ENCODE results near the gene RAB40C.

DNA sequence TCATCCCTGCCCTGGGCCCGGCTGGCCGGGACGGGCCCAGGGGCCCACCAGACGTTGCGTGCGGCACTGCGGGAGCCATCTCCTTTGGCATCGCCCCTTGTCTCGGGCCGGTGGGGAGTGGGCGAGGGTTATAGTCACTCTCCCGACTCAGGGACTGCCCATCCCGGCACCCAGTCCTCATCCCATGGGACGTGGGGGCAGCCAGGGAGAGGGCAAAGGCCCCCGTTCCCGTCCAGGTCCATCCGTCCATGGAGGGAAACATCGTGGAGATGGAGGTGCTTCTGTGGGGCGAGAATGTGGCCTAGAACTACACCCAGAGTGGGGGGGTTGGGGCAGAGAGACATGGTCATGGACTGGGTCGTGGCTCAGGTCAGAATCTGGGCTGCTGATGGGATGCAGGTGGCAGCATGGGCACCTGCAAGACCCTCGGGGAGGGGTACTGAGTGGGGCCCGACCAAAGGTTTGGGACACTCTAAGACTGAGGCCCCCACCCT, 56.9 kb downstream of the RAB40C start:
- TF ChIP-seq EZH2 (IDR thresholded peaks at IDR 0.05; ENCODE audit: insufficient read depth, poor library complexity, severe bottlenecking) (no peak), EZH2phosphoT487 (IDR thresholded peaks at IDR 0.05; ENCODE audit: insufficient read depth, low read depth) (no peak)
